Neuronal stem cell (in vitro differentiated cells): ENCODE results near the gene FJX1.

Source experiments
- DNase-seq: peaks from one replicate; pipeline ENCODE4 v3.0.0-alpha.2; 2013; ENCODE audit warnings: low spot score
- H2AFZ ChIP-seq: one replicate; pipeline ENCODE4 v1.6.1; 2013; ENCODE audit warnings: mild to moderate bottlenecking, low read length, inconsistent platforms
- H2AK5ac ChIP-seq: 2 replicates; pipeline ENCODE4 v1.6.1; 2013; ENCODE audit warnings: low read depth, mild to moderate bottlenecking, inconsistent platforms, low read length, moderate library complexity, mixed read lengths
- H2BK120ac ChIP-seq: 2 replicates; pipeline ENCODE4 v1.6.1; 2013; ENCODE audit warnings: low read depth, mild to moderate bottlenecking, inconsistent platforms, low read length, moderate library complexity, mixed read lengths
- H2BK12ac ChIP-seq: one replicate; pipeline ENCODE4 v1.6.1; 2013; ENCODE audit warnings: low read length, inconsistent platforms
- H2BK15ac ChIP-seq: 2 replicates; pipeline ENCODE4 v1.6.1; 2013; ENCODE audit warnings: mild to moderate bottlenecking, low read length, inconsistent platforms, mixed read lengths
- H2BK5ac ChIP-seq: one replicate; pipeline ENCODE4 v1.6.1; 2013; ENCODE audit warnings: inconsistent platforms, mild to moderate bottlenecking, low read length, moderate library complexity
- H3K14ac ChIP-seq: one replicate; pipeline ENCODE4 v1.6.1; 2013; ENCODE audit warnings: low read length, inconsistent platforms
- H3K18ac ChIP-seq: 2 replicates; pipeline ENCODE4 v1.6.1; 2013; ENCODE audit warnings: low read length, inconsistent platforms
- H3K23ac ChIP-seq: 2 replicates; pipeline ENCODE4 v1.6.1; 2013; ENCODE audit warnings: low read depth, mild to moderate bottlenecking, mixed read lengths, low read length, inconsistent platforms; ENCODE audit not compliant: poor library complexity
- H3K27ac ChIP-seq: replicated peaks from 3 replicates; pipeline ENCODE4 v1.5.1; 2013; ENCODE audit warnings: low read length, inconsistent platforms
- H3K27me3 ChIP-seq, 3 experiments: 2 replicates each; pipeline ENCODE4 v1.6.1; 2013; ENCODE audit warnings: low read length in 3 of 3, mild to moderate bottlenecking in 2 of 3, inconsistent platforms in 1 of 3, low read depth in 1 of 3, mixed read lengths in 1 of 3, moderate library complexity in 1 of 3; ENCODE audit not compliant: control insufficient read depth in 3 of 3, insufficient read depth in 3 of 3
- H3K36me3 ChIP-seq, 2 donors: replicated peaks in 1 of 2; 2 replicates each; pipeline ENCODE4 v1.6.1; 2013; ENCODE audit warnings: low read length in 2 of 2; ENCODE audit not compliant: control insufficient read depth in 2 of 2, insufficient read depth in 2 of 2
- H3K4ac ChIP-seq: 2 replicates; pipeline ENCODE4 v1.6.1; 2013; ENCODE audit warnings: inconsistent platforms, mild to moderate bottlenecking, low read length, moderate library complexity
- H3K4me1 ChIP-seq, 2 donors: 1 replicate in 1 of 2; 2 replicates in 1 of 2; pipeline ENCODE4 v1.6.1; 2013; ENCODE audit warnings: low read length in 2 of 2, low read depth in 1 of 2; ENCODE audit not compliant: control insufficient read depth in 2 of 2, insufficient read depth in 1 of 2
- H3K4me2 ChIP-seq: one replicate; pipeline ENCODE4 v1.6.1; 2013; ENCODE audit warnings: mild to moderate bottlenecking, low read length, inconsistent platforms; ENCODE audit not compliant: insufficient read depth, poor library complexity, severe bottlenecking
- H3K4me3 ChIP-seq, 2 donors: 2 replicates each; pipeline ENCODE4 v1.5.1; 2013; ENCODE audit warnings: low read length in 2 of 2, mild to moderate bottlenecking in 2 of 2, inconsistent platforms in 1 of 2, moderate library complexity in 1 of 2
- H3K79me1 ChIP-seq: one replicate; pipeline ENCODE4 v1.6.1; 2013; ENCODE audit warnings: low read depth, mild to moderate bottlenecking, inconsistent platforms, low read length, moderate library complexity
- H3K9ac ChIP-seq: one replicate; pipeline ENCODE4 v1.6.1; 2013; ENCODE audit warnings: mild to moderate bottlenecking, low read depth, low read length, inconsistent platforms; ENCODE audit not compliant: poor library complexity
- H3K9me3 ChIP-seq, 2 donors: replicated peaks in 1 of 2; 2 replicates each; pipeline versions ENCODE3 to v1.6.1; 2013; ENCODE audit warnings: low read length in 2 of 2, mild to moderate bottlenecking in 2 of 2, inconsistent platforms in 1 of 2, low read depth in 1 of 2, mixed read lengths in 1 of 2, moderate library complexity in 1 of 2; ENCODE audit not compliant: control insufficient read depth in 2 of 2, insufficient read depth in 1 of 2
- H4K8ac ChIP-seq: one replicate; pipeline ENCODE4 v1.6.1; 2013; ENCODE audit warnings: low read depth, mild to moderate bottlenecking, inconsistent platforms, low read length, moderate library complexity
- H4K91ac ChIP-seq: one replicate; pipeline ENCODE4 v1.6.1; 2013; ENCODE audit warnings: low read length, low read depth, mild to moderate bottlenecking, inconsistent platforms; ENCODE audit not compliant: poor library complexity
- WGBS, 2 donors: extraction: QIAGEN DNeasy Blood & Tissue Kit; methylation state at CpG; one replicate each; pipeline ENCODE4 v1.1.7; 2013; ENCODE audit warnings: missing lambda C conversion rate in 2 of 2, mixed read lengths in 1 of 2; ENCODE audit not compliant: insufficient read length in 2 of 2, insufficient replicate concordance in 1 of 2; ENCODE audit errors: extremely low coverage in 2 of 2; 5-methylcytosine and 5-hydroxymethylcytosine counted together

Gene FJX1

GRCh38 chr11:35610631-35611030 lies 7.6 kb upstream of the FJX1 start:
- no CpG with 5 or more reads among the region's 7 CpGs for WGBS, 2 donors
- Histone ChIP-seq H3K79me1 (no peaks in the 10 kb centered on the region), H3K23ac (no peak overlapping the region), H2AK5ac (no peak overlapping the region), H2BK120ac (no peak overlapping the region), H4K8ac (no peak overlapping the region), H2BK12ac (no peak overlapping the region), H2BK15ac (no peak overlapping the region), H3K4ac (no peak overlapping the region), H3K4me1 (peaks cover 0 to 8% of the 10 kb centered on the region in 2 donors), H3K9me3 (no peaks in the 10 kb centered on the region), H3K27ac (no peak overlapping the region), H3K18ac (no peak overlapping the region), H3K4me3 (no peak overlapping the region), H3K9ac (no peak overlapping the region), H3K27me3 (peaks cover 0 to 16% (median 0%) of the 10 kb centered on the region in 3 experiments), H2BK5ac (no peak overlapping the region), H2AFZ (no peak overlapping the region), H3K14ac (no peak overlapping the region), H4K91ac (no peak overlapping the region), H3K36me3 (no peaks in the 10 kb centered on the region), H3K4me2 (no peak overlapping the region)
- DNase-seq: no peak

DNA sequence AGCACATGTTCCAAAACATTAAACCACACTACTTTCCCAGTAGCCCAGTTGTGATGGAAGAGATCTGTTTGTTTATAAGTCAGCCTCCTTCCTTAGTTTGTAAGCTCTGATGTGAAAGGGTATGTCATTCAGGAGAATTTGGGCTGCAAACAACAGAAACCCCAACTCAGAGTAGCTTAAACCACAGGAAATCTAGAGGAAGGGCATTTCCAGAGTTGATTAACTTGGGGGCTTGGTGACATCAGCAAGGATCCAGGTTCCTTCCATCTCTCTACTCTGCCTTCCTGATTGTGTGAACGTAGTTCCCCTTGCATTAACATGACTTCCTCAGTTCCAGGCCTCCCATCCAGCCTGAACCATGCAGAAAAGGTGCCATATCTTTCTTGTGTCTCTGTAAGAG lies 6.5 kb upstream of the FJX1 start:
- Histone ChIP-seq H2BK5ac (no peak overlapping the region), H3K27me3 (peaks cover 0 to 16% (median 0%) of the 10 kb centered on the region in 3 experiments), H3K27ac (no peak overlapping the region), H3K4me1 (peaks cover 0 to 6% of the 10 kb centered on the region in 2 donors), H3K4me3 (no peak overlapping the region), H2AFZ (no peak overlapping the region), H3K23ac (no peak overlapping the region), H3K14ac (no peak overlapping the region), H2BK15ac (no peak overlapping the region), H3K36me3 (no peaks in the 10 kb centered on the region), H4K91ac (no peak overlapping the region), H3K79me1 (no peaks in the 10 kb centered on the region), H3K4me2 (no peak overlapping the region), H2BK120ac (no peak overlapping the region), H3K9ac (no peak overlapping the region), H3K9me3 (no peaks in the 10 kb centered on the region), H2AK5ac (no peak overlapping the region), H3K18ac (no peak overlapping the region), H2BK12ac (no peak overlapping the region), H3K4ac (no peak overlapping the region), H4K8ac (no peak overlapping the region)
- DNase-seq: no peak
- WGBS, 2 donors: no CpG with 5 or more reads among the region's 1 CpG

GRCh38 chr11:35614939-35615569 lies 3.2 kb upstream of the FJX1 start:
- Histone ChIP-seq H2BK12ac (no peak overlapping the region), H3K9ac (no peak overlapping the region), H3K4ac (no peak overlapping the region), H2BK5ac (no peak overlapping the region), H2AFZ (no peak overlapping the region), H3K14ac (no peak overlapping the region), H2BK120ac (no peak overlapping the region), H3K9me3 (no peaks in the 10 kb centered on the region), H3K4me3 (no peak overlapping the region), H4K8ac (no peak overlapping the region), H4K91ac (no peak overlapping the region), H2BK15ac (no peak overlapping the region), H3K4me1 (peaks cover 4 to 7% of the 10 kb centered on the region in 2 donors), H3K36me3 (no peaks in the 10 kb centered on the region), H3K79me1 (peaks cover 5% of the 10 kb centered on the region), H3K23ac (no peak overlapping the region), H3K18ac (no peak overlapping the region), H3K27me3 (peaks cover 0 to 5% (median 0%) of the 10 kb centered on the region in 3 experiments), H3K4me2 (no peak overlapping the region), H2AK5ac (no peak overlapping the region), H3K27ac (no peak overlapping the region)
- WGBS, 2 donors: no CpG with 5 or more reads among the region's 1 CpG
- no peak for DNase-seq

GRCh38 chr11:35615921-35616900 lies 2.0 kb upstream of the FJX1 start:
- Histone ChIP-seq H3K4me3 (no peak overlapping the region), H3K27ac (no peak overlapping the region), H3K23ac (no peak overlapping the region)

More at GRCh38 chr11:35615921-35616900, 2.0 kb upstream of the FJX1 start:
- H4K91ac ChIP-seq: no peak overlapping the region
- WGBS, 2 donors: no CpG with 5 or more reads among the region's 8 CpGs
- H3K27me3 ChIP-seq: no peaks in the 10 kb centered on the region
- H2AFZ ChIP-seq: no peak overlapping the region
- no peak overlapping the region for H2AK5ac ChIP-seq
- H2BK12ac ChIP-seq: no peak overlapping the region
- H3K4ac ChIP-seq: no peak overlapping the region
- H3K9me3 ChIP-seq: no peaks in the 10 kb centered on the region
- no peak overlapping the region for H3K9ac ChIP-seq
- peaks cover 0 to 2% of the 10 kb centered on the region in 2 donors for H3K36me3 ChIP-seq
- no peak overlapping the region for H3K14ac ChIP-seq
- peak; percentile 39 for DNase-seq
- H3K79me1 ChIP-seq: peaks cover 5% of the 10 kb centered on the region
- peaks cover 7 to 10% of the 10 kb centered on the region in 2 donors for H3K4me1 ChIP-seq
- no peak overlapping the region for H2BK15ac ChIP-seq
- no peak overlapping the region for H3K18ac ChIP-seq
- no peak overlapping the region for H4K8ac ChIP-seq
- H3K4me2 ChIP-seq: no peak overlapping the region
- no peak overlapping the region for H2BK5ac ChIP-seq
- H2BK120ac ChIP-seq: no peak overlapping the region
